ENCODE data around the gene SBF2.
"Not testable (repeated sequence)": the region's sequence is repeated elsewhere in the genome, so short reads cannot be mapped to it uniquely, and the experiment has no call there.

The SBF2 gene

GRCh38 chr11:9747229-9747628, 546.8 kb downstream of the SBF2 start:
- DNase-seq (ENCODE audit: low spot score) = no peak

GRCh38 chr11:9745411-9746211, 548.4 kb downstream of the SBF2 start:
- DNase-seq (ENCODE audit: low spot score) = no peak

GRCh38 chr11:9743512-9743911, 550.5 kb downstream of the SBF2 start:
- not testable (repeated sequence) for DNase-seq (ENCODE audit: low spot score)

GRCh38 chr11:9741260-9741659, 552.8 kb downstream of the SBF2 start:
- DNase-seq (ENCODE audit: low spot score) = no peak

GRCh38 chr11:9740202-9740883, 553.7 kb downstream of the SBF2 start:
- no peak for DNase-seq (ENCODE audit: low spot score)

- no peak for DNase-seq (ENCODE audit: low spot score)
Observed at GRCh38 chr11:9739123-9739900, 554.7 kb downstream of the SBF2 start.

GRCh38 chr11:9738707-9739106, 555.3 kb downstream of the SBF2 start:
- DNase-seq (ENCODE audit: low spot score) = no peak

GRCh38 chr11:9738116-9738515, 555.9 kb downstream of the SBF2 start:
- no peak for DNase-seq (ENCODE audit: low spot score)

- DNase-seq (ENCODE audit: low spot score) = no peak
Observed at GRCh38 chr11:9736365-9736764, 557.7 kb downstream of the SBF2 start.

- no peak for DNase-seq (ENCODE audit: low spot score)
Observed at GRCh38 chr11:9735919-9736318, 558.1 kb downstream of the SBF2 start.

GRCh38 chr11:9735236-9735635, 558.8 kb downstream of the SBF2 start:
- DNase-seq (ENCODE audit: low spot score) = no peak

- no peak for DNase-seq (ENCODE audit: low spot score)
Observed at GRCh38 chr11:9733212-9733611, 560.8 kb downstream of the SBF2 start.

GRCh38 chr11:9732453-9732852, 561.6 kb downstream of the SBF2 start:
- DNase-seq (ENCODE audit: low spot score) = no peak

GRCh38 chr11:9731256-9731655, 562.8 kb downstream of the SBF2 start:
- no peak for DNase-seq (ENCODE audit: low spot score)
